ENCODE measurements around the gene GCNT4.
A peak's percentile ranks its signal among the peaks of the same experiment; 100 is the strongest.

The GCNT4 gene

GRCh38 chr5:75049456-75050351, 2.7 kb downstream of the GCNT4 start:
- Histone ChIP-seq H3K27ac (ENCODE audit: low read depth, low read length) (no peak overlapping the region), H3K4me1 (ENCODE audit: insufficient read depth, low read length) (peaks cover 38% of the 10 kb centered on the region), H3K9ac (ENCODE audit: low read length) (no peak overlapping the region), H3K9me3 (ENCODE audit: low read length) (no peaks in the 10 kb centered on the region), H3K4me3 (ENCODE audit: low read depth in 1 of 2, low read length in 2 of 2) (no peak overlapping the region), H3K27me3 (ENCODE audit: control insufficient read depth in 1 of 2, insufficient read depth in 2 of 2, low read length in 2 of 2) (no peaks in the 10 kb centered on the region), H3K36me3 (ENCODE audit: insufficient read depth, low read length) (peaks cover 11% of the 10 kb centered on the region)

DNA sequence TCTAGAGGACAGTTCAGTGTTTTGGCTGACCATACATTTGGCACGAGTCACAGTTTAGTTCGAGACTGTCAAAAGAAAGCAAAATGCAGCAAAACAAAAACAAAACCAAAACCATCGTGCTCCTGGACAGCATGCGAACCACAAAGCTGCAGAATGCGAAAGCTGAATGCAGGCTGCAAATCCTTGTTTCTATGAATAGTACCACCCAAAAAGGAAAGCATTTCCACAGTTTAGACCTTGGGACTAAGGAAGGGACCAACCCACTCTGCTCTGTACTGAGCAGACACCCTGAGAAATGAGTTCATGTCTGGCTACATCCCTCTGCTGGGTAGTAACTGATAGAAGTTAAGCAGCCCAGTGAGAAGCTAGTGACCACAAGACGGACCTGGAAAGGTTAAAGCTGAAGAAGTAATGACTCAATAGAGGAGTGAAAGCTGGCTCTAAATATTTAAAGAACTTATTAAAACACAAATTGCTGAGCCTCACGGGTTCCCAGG, 3.9 kb downstream of the GCNT4 start:
- Histone ChIP-seq H3K4me3 (ENCODE audit: low read depth in 1 of 2, low read length in 2 of 2) (peak overlapping the region in 1 of 2 donors; percentile 33), H3K27ac (ENCODE audit: low read depth, low read length) (no peak overlapping the region), H3K9ac (ENCODE audit: low read length) (no peak overlapping the region), H3K9me3 (ENCODE audit: low read length) (no peaks in the 10 kb centered on the region), H3K36me3 (ENCODE audit: insufficient read depth, low read length) (peaks cover 16% of the 10 kb centered on the region), H3K27me3 (ENCODE audit: control insufficient read depth in 1 of 2, insufficient read depth in 2 of 2, low read length in 2 of 2) (no peaks in the 10 kb centered on the region), H3K4me1 (ENCODE audit: insufficient read depth, low read length) (peaks cover 33% of the 10 kb centered on the region)

- no peak overlapping the region for H3K4me3 ChIP-seq (ENCODE audit: low read depth in 1 of 2, low read length in 2 of 2)
- H3K9me3 ChIP-seq (ENCODE audit: low read length), result no peaks in the 10 kb centered on the region
- H3K9ac ChIP-seq (ENCODE audit: low read length), result no peak overlapping the region
- no peak overlapping the region for H3K27ac ChIP-seq (ENCODE audit: low read depth, low read length)
- peaks cover 33% of the 10 kb centered on the region for H3K4me1 ChIP-seq (ENCODE audit: insufficient read depth, low read length)
- H3K27me3 ChIP-seq (ENCODE audit: control insufficient read depth in 1 of 2, insufficient read depth in 2 of 2, low read length in 2 of 2), result no peaks in the 10 kb centered on the region
- H3K36me3 ChIP-seq (ENCODE audit: insufficient read depth, low read length), result peaks cover 16% of the 10 kb centered on the region
Measured at GRCh38 chr5:75047356-75047755, 5.0 kb downstream of the GCNT4 start.

DNA sequence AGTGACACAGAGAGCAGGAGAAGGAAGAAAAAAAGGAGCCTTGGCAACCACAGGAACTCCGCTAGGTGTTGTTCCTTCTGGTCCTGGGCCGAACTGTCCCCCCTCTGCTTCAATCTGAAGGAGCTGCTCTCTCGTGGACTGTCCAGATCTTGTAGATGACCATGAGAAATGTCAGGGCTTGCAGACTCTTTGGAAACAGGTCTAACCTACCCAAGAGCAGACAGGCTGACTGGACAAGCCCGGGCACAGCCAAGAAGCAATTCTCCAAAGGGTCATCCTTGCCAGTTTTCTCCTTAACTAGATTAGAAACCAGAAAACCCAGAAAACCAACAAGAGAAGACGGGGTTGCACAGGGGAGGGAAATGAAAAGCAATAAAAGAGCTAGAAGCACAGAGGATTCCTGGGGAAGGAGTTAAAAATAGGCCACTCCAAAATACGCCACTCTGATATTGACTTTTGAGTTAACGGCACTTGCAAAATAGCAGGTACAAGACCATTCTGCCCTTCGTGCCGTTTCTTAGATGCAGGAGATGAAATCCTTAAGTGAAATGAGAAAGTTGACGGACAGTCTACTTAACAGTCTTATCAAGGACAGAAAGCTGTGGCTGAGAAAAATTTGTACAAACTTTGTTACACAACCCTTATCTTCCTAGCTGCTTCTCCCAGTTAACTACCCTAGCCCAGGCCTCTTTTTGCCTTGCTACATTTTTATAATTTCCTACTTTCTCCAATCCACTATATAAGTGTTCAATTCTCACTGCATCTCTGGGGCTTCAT, 5.8 kb downstream of the GCNT4 start:
- Histone ChIP-seq H3K4me1 (ENCODE audit: insufficient read depth, low read length) (peaks cover 31% of the 10 kb centered on the region), H3K36me3 (ENCODE audit: insufficient read depth, low read length) (peaks cover 16% of the 10 kb centered on the region), H3K27ac (ENCODE audit: low read depth, low read length) (no peak overlapping the region), H3K4me3 (ENCODE audit: low read depth in 1 of 2, low read length in 2 of 2) (no peak overlapping the region), H3K9me3 (ENCODE audit: low read length) (no peaks in the 10 kb centered on the region), H3K9ac (ENCODE audit: low read length) (no peak overlapping the region), H3K27me3 (ENCODE audit: control insufficient read depth in 1 of 2, insufficient read depth in 2 of 2, low read length in 2 of 2) (no peaks in the 10 kb centered on the region)

DNA sequence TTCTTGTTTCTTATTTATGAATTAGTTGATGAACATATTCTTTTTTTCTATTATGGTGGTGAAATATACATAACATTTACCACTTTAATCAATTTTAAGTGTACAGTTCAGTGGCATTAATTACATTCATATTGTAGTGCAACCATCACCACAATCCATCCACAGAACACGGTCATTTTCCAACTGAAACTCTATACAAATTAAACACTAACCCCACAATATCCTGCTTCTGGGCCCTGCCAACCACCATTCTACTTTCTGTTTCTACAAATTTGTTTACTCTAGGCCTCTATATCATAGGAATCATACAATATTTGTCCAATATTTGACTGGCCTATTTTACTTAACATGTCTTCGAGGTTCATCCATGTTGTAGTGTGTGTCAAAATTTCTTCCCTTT, 7.3 kb downstream of the GCNT4 start:
- Histone ChIP-seq H3K9me3 (ENCODE audit: low read length) (no peaks in the 10 kb centered on the region), H3K27me3 (ENCODE audit: control insufficient read depth in 1 of 2, insufficient read depth in 2 of 2, low read length in 2 of 2) (no peaks in the 10 kb centered on the region), H3K27ac (ENCODE audit: low read depth, low read length) (no peak overlapping the region), H3K36me3 (ENCODE audit: insufficient read depth, low read length) (peaks cover 16% of the 10 kb centered on the region), H3K9ac (ENCODE audit: low read length) (no peak overlapping the region), H3K4me1 (ENCODE audit: insufficient read depth, low read length) (peaks cover 16% of the 10 kb centered on the region), H3K4me3 (ENCODE audit: low read depth in 1 of 2, low read length in 2 of 2) (no peak overlapping the region)

DNA sequence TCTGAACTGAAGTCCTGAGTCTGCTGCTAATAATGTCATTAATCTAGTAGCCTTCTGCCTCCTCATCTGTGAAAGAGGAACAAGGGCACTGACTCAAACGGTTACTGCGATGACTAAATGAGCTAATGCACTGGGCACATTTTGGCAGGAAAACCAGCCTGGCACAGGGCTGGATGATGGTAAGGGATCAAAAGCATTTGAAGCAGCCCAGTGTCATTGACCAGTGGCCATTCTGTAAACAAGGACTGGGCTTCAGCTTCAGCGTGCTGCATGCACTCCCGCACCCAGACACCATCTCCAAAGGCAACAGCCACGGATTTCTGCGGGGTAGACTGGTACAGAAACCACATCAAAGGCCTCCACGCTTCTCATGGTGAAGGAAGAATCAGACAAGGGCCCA, 8.0 kb downstream of the GCNT4 start:
- no peak overlapping the region for H3K9ac ChIP-seq (ENCODE audit: low read length)
- peaks cover 16% of the 10 kb centered on the region for H3K36me3 ChIP-seq (ENCODE audit: insufficient read depth, low read length)
- H3K9me3 ChIP-seq (ENCODE audit: low read length), result no peaks in the 10 kb centered on the region
- H3K4me1 ChIP-seq (ENCODE audit: insufficient read depth, low read length), result peaks cover 10% of the 10 kb centered on the region
- no peak overlapping the region for H3K4me3 ChIP-seq (ENCODE audit: low read depth in 1 of 2, low read length in 2 of 2)
- no peak overlapping the region for H3K27ac ChIP-seq (ENCODE audit: low read depth, low read length)
- H3K27me3 ChIP-seq (ENCODE audit: control insufficient read depth in 1 of 2, insufficient read depth in 2 of 2, low read length in 2 of 2), result no peaks in the 10 kb centered on the region

- H3K27me3 ChIP-seq (ENCODE audit: control insufficient read depth in 1 of 2, insufficient read depth in 2 of 2, low read length in 2 of 2), result no peaks in the 10 kb centered on the region
- H3K9ac ChIP-seq (ENCODE audit: low read length), result no peak overlapping the region
- H3K4me3 ChIP-seq (ENCODE audit: low read depth in 1 of 2, low read length in 2 of 2), result no peak overlapping the region
- H3K4me1 ChIP-seq (ENCODE audit: insufficient read depth, low read length), result peaks cover 3% of the 10 kb centered on the region
- H3K9me3 ChIP-seq (ENCODE audit: low read length), result no peaks in the 10 kb centered on the region
- no peak overlapping the region for H3K27ac ChIP-seq (ENCODE audit: low read depth, low read length)
- H3K36me3 ChIP-seq (ENCODE audit: insufficient read depth, low read length), result peaks cover 16% of the 10 kb centered on the region
Measured at GRCh38 chr5:75043633-75044264, 8.6 kb downstream of the GCNT4 start.

DNA sequence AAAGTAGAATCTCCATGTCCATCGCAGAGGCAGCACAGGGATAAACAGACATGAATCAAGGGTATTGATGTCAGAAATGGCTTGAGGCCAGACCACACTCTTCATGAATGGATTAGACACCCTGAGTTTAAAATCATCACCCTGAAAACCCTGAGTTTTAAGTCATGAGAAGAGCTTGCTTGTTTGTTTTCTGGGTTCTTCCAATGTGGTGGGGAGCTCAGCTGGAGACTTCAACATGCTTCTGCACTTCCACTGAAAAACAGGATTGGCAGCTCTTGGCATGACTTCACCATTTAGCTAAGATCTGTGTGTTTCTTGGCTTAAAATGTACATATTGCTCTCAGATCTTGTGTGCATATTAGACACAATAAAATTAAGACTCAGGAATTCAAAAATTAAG, 9.8 kb downstream of the GCNT4 start:
- Histone ChIP-seq H3K4me3 (ENCODE audit: low read depth in 1 of 2, low read length in 2 of 2) (no peak overlapping the region), H3K9me3 (ENCODE audit: low read length) (no peaks in the 10 kb centered on the region), H3K4me1 (ENCODE audit: insufficient read depth, low read length) (no peaks in the 10 kb centered on the region), H3K36me3 (ENCODE audit: insufficient read depth, low read length) (peaks cover 16% of the 10 kb centered on the region), H3K27ac (ENCODE audit: low read depth, low read length) (no peak overlapping the region), H3K9ac (ENCODE audit: low read length) (no peak overlapping the region), H3K27me3 (ENCODE audit: control insufficient read depth in 1 of 2, insufficient read depth in 2 of 2, low read length in 2 of 2) (no peaks in the 10 kb centered on the region)

DNA sequence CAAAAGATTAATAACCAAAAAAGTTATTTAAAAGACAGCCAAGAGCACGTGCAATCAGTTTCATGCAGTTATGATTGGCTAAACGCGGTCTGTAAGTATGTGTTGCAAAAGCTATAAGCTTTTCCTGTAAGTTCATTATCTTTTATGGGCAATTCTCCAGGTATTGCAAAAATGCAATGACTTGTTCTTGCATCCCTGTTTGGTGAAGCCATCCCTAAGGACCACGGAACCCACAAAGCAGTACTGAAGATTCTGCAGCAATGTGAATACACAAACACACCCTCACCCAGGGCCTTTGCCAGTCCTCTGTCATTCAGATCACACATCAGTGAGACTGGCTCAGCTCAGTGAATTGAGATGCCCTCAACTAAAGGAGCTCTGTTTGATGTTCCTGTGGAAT, 11.4 kb downstream of the GCNT4 start:
- H3K36me3 ChIP-seq (ENCODE audit: insufficient read depth, low read length), result peaks cover 6% of the 10 kb centered on the region
- no peaks in the 10 kb centered on the region for H3K9me3 ChIP-seq (ENCODE audit: low read length)
- no peak overlapping the region for H3K9ac ChIP-seq (ENCODE audit: low read length)
- no peaks in the 10 kb centered on the region for H3K4me1 ChIP-seq (ENCODE audit: insufficient read depth, low read length)
- H3K27ac ChIP-seq (ENCODE audit: low read depth, low read length), result no peak overlapping the region
- H3K4me3 ChIP-seq (ENCODE audit: low read depth in 1 of 2, low read length in 2 of 2), result no peak overlapping the region
- H3K27me3 ChIP-seq (ENCODE audit: control insufficient read depth in 1 of 2, insufficient read depth in 2 of 2, low read length in 2 of 2), result no peaks in the 10 kb centered on the region

- no peaks in the 10 kb centered on the region for H3K36me3 ChIP-seq (ENCODE audit: insufficient read depth, low read length)
Measured at GRCh38 chr5:75037106-75037505, 15.3 kb downstream of the GCNT4 start.

GRCh38 chr5:75034137-75034739, 18.1 kb downstream of the GCNT4 start:
- no peaks in the 10 kb centered on the region for H3K36me3 ChIP-seq (ENCODE audit: insufficient read depth, low read length)
- H3K27me3 ChIP-seq (ENCODE audit: control insufficient read depth in 1 of 2, insufficient read depth in 2 of 2, low read length in 2 of 2), result no peaks in the 10 kb centered on the region
- H3K4me3 ChIP-seq (ENCODE audit: low read depth in 1 of 2, low read length in 2 of 2), result no peak overlapping the region
- H3K9me3 ChIP-seq (ENCODE audit: low read length), result no peaks in the 10 kb centered on the region
- H3K27ac ChIP-seq (ENCODE audit: low read depth, low read length), result no peak overlapping the region
- H3K9ac ChIP-seq (ENCODE audit: low read length), result no peak overlapping the region
- H3K4me1 ChIP-seq (ENCODE audit: insufficient read depth, low read length), result no peaks in the 10 kb centered on the region

More at GRCh38 chr5:75037106-75037505, 15.3 kb downstream of the GCNT4 start:
- no peaks in the 10 kb centered on the region for H3K9me3 ChIP-seq (ENCODE audit: low read length)
- no peaks in the 10 kb centered on the region for H3K4me1 ChIP-seq (ENCODE audit: insufficient read depth, low read length)
- no peaks in the 10 kb centered on the region for H3K27me3 ChIP-seq (ENCODE audit: control insufficient read depth in 1 of 2, insufficient read depth in 2 of 2, low read length in 2 of 2)
- no peak overlapping the region for H3K9ac ChIP-seq (ENCODE audit: low read length)
- no peak overlapping the region for H3K27ac ChIP-seq (ENCODE audit: low read depth, low read length)
- H3K4me3 ChIP-seq (ENCODE audit: low read depth in 1 of 2, low read length in 2 of 2), result no peak overlapping the region

Data from muscle layer of colon (tissue), 2 donors.